IMR-90 (cell line): ENCODE data around the gene ZBTB38. TPM values are rescaled to one million over a fixed set of nuclear protein-coding genes. Genes with fewer than 3 reads are reported as not detected.

Source experiments
- ATAC-seq: fragments of 200-7000 bp; cut with Tn5 transposase; 2 replicates; pipeline ENCODE4 v1.9.1; 2020; ENCODE audit warnings: low read depth, mild to moderate bottlenecking, moderate library complexity
- BruUV-seq: library from RNA; stranded (reverse); fragments of 400-500 nt; replicated peaks from 2 replicates; lab custom pipeline; 2021; lab: Mats Ljungman, UMichigan
- CTCF ChIA-PET: fragments of 300-600 bp; formaldehyde crosslinking; extraction: SDS; loops from one replicate; lab custom pipeline; 2021; ENCODE audit warnings: antibody characterized with exemption; lab: Yijun Ruan, JAX
- POLR2A ChIA-PET: fragments of 300-600 bp; sonication (Branson Sonifier 250); formaldehyde crosslinking; loops from one replicate; lab custom pipeline; 2022; ENCODE audit warnings: antibody characterized with exemption; ENCODE audit not compliant: unreplicated experiment; lab: Charles Lee
- DNase-seq: peaks from one replicate; pipeline ENCODE4 v3.0.0; 2013
- H2AFZ ChIP-seq: replicated peaks from 2 replicates; pipeline ENCODE3; 2013; ENCODE audit warnings: low read length, mild to moderate bottlenecking; ENCODE audit not compliant: poor library complexity
- H2AK5ac ChIP-seq: 2 replicates; pipeline ENCODE4 v1.6.1; 2013; ENCODE audit warnings: low read depth, low read length, inconsistent platforms
- H2AK9ac ChIP-seq: replicated peaks from 2 replicates; pipeline ENCODE3; 2013; ENCODE audit warnings: mild to moderate bottlenecking, low read depth, low read length, moderate library complexity; ENCODE audit not compliant: poor library complexity
- H2BK120ac ChIP-seq: 2 replicates; pipeline ENCODE4 v1.6.1; 2013; ENCODE audit warnings: low read depth, low read length, inconsistent platforms
- H2BK15ac ChIP-seq: 3 replicates; pipeline ENCODE4 v1.6.1; 2013; ENCODE audit warnings: low read depth, low read length, inconsistent platforms
- H2BK20ac ChIP-seq: 2 replicates; pipeline ENCODE4 v1.6.1; 2013; ENCODE audit warnings: low read depth, mild to moderate bottlenecking, inconsistent platforms, low read length, moderate library complexity
- H2BK5ac ChIP-seq: 2 replicates; pipeline ENCODE4 v1.6.1; 2013; ENCODE audit warnings: mild to moderate bottlenecking, low read depth, low read length, inconsistent platforms; ENCODE audit not compliant: poor library complexity, severe bottlenecking
- H3K14ac ChIP-seq: replicated peaks from 2 replicates; pipeline ENCODE4 v1.6.1; 2013; ENCODE audit warnings: low read depth, low read length, inconsistent platforms
- H3K18ac ChIP-seq: 2 replicates; pipeline ENCODE4 v1.6.1; 2013; ENCODE audit warnings: low read depth, low read length, control low read depth
- H3K23ac ChIP-seq: 2 replicates; pipeline ENCODE4 v1.6.1; 2013; ENCODE audit warnings: low read depth, low read length, inconsistent platforms
- H3K27ac ChIP-seq: 2 replicates; pipeline ENCODE4 v1.5.1; 2013; ENCODE audit warnings: mild to moderate bottlenecking, control low read depth, low read length; ENCODE audit not compliant: insufficient read depth
- H3K27me3 ChIP-seq: 2 replicates; pipeline ENCODE4 v1.6.1; 2013; ENCODE audit warnings: low read length; ENCODE audit not compliant: control insufficient read depth, insufficient read depth
- H3K36me3 ChIP-seq: 2 replicates; pipeline ENCODE4 v1.6.1; 2013; ENCODE audit warnings: low read length, mixed read lengths; ENCODE audit not compliant: control insufficient read depth, insufficient read depth
- H3K4ac ChIP-seq: 2 replicates; pipeline ENCODE4 v1.6.1; 2013; ENCODE audit warnings: low read depth, low read length, inconsistent platforms
- H3K4me1 ChIP-seq: 2 replicates; pipeline ENCODE4 v1.6.1; 2013; ENCODE audit warnings: low read length, mixed read lengths; ENCODE audit not compliant: control insufficient read depth, insufficient read depth
- H3K4me2 ChIP-seq: 2 replicates; pipeline ENCODE4 v1.6.1; 2013; ENCODE audit warnings: low read depth, mild to moderate bottlenecking, control low read depth, low read length, moderate library complexity
- H3K4me3 ChIP-seq: 2 replicates; pipeline ENCODE4 v1.5.1; 2013; ENCODE audit warnings: low read depth, mild to moderate bottlenecking, control low read depth, low read length, moderate library complexity; ENCODE audit not compliant: insufficient read depth
- H3K56ac ChIP-seq: 2 replicates; pipeline ENCODE4 v1.6.1; 2013; ENCODE audit warnings: low read length, inconsistent platforms; ENCODE audit not compliant: insufficient read depth; ENCODE audit errors: extremely low read depth
- H3K79me1 ChIP-seq, 2 experiments: 2 replicates each; pipeline ENCODE4 v1.6.1; 2013; ENCODE audit warnings: low read length in 2 of 2, inconsistent platforms in 1 of 2, low read depth in 1 of 2
- H3K9ac ChIP-seq: 2 replicates; pipeline ENCODE4 v1.6.1; 2013; ENCODE audit warnings: low read depth, low read length, control low read depth
- H3K9me1 ChIP-seq: 2 replicates; pipeline ENCODE4 v1.6.1; 2013; ENCODE audit warnings: low read length, inconsistent platforms; ENCODE audit not compliant: insufficient read depth
- H3K9me3 ChIP-seq: 2 replicates; pipeline ENCODE4 v1.6.1; 2013; ENCODE audit warnings: low read length; ENCODE audit not compliant: control insufficient read depth, insufficient read depth
- H4K20me1 ChIP-seq: 2 replicates; pipeline ENCODE4 v1.6.1; 2013; ENCODE audit warnings: low read length, inconsistent platforms; ENCODE audit not compliant: insufficient read depth
- H4K5ac ChIP-seq: 2 replicates; pipeline ENCODE4 v1.6.1; 2013; ENCODE audit warnings: mild to moderate bottlenecking, low read depth, low read length, control low read depth
- H4K8ac ChIP-seq, 2 experiments: 2 replicates each; pipeline ENCODE4 v1.6.1; 2013; ENCODE audit warnings: low read depth in 2 of 2, low read length in 2 of 2, control low read depth in 1 of 2, inconsistent platforms in 1 of 2
- H4K91ac ChIP-seq: 2 replicates; pipeline ENCODE4 v1.6.1; 2013; ENCODE audit warnings: low read depth, low read length, inconsistent platforms; ENCODE audit not compliant: insufficient read depth
- BHLHE40 ChIP-seq: fragments of 150-350 bp; IDR thresholded peaks from 2 replicates; pipeline ENCODE4 v1.6.1; 2016; ENCODE audit warnings: mild to moderate bottlenecking, low read depth, low read length
- CEBPB ChIP-seq: IDR thresholded peaks from 2 replicates; pipeline ENCODE4 v1.6.1; 2012; ENCODE audit warnings: low read depth, low read length, improper control_type of control experiment
- CHD1 ChIP-seq: IDR thresholded peaks from 2 replicates; pipeline ENCODE4 v1.6.1; 2012; ENCODE audit warnings: low read depth, low read length, improper control_type of control experiment
- CTCF ChIP-seq: conservative IDR thresholded peaks from 2 replicates; pipeline ENCODE4 v1.5.1; 2012; ENCODE audit warnings: mild to moderate bottlenecking, low read depth, low read length, improper control_type of control experiment
- FOS ChIP-seq: fragments of 150-350 bp; IDR thresholded peaks from 2 replicates; pipeline ENCODE4 v1.6.1; 2016; ENCODE audit warnings: low read depth, low read length
- MAFK ChIP-seq: IDR thresholded peaks from 2 replicates; pipeline ENCODE4 v1.6.1; 2012; ENCODE audit warnings: low read depth, low read length, improper control_type of control experiment
- MAZ ChIP-seq: IDR thresholded peaks from 2 replicates; pipeline ENCODE4 v1.6.1; 2012; ENCODE audit warnings: low read depth, mild to moderate bottlenecking, low read length, improper control_type of control experiment, moderate library complexity, borderline replicate concordance
- MXI1 ChIP-seq: IDR thresholded peaks from 2 replicates; pipeline ENCODE4 v1.6.1; 2012; ENCODE audit warnings: low read depth, mild to moderate bottlenecking, low read length, moderate library complexity, borderline replicate concordance
- NFE2L2 ChIP-seq: fragments of 150-350 bp; IDR thresholded peaks from 2 replicates; pipeline ENCODE4 v1.6.1; 2016; ENCODE audit warnings: low read depth, mild to moderate bottlenecking, low read length
- POLR2A ChIP-seq: IDR thresholded peaks from 2 replicates; pipeline ENCODE4 v1.6.1; 2012; ENCODE audit warnings: mild to moderate bottlenecking, low read depth, low read length
- RAD21 ChIP-seq: IDR thresholded peaks from 2 replicates; pipeline ENCODE4 v1.6.1; 2012; ENCODE audit warnings: low read length, improper control_type of control experiment
- RCOR1 ChIP-seq: IDR thresholded peaks from 2 replicates; pipeline ENCODE4 v1.6.1; 2012; ENCODE audit warnings: mild to moderate bottlenecking, low read length, improper control_type of control experiment; ENCODE audit not compliant: insufficient replicate concordance
- RFX5 ChIP-seq: IDR thresholded peaks from 2 replicates; pipeline ENCODE4 v1.8.0; 2012; ENCODE audit warnings: low read depth, mild to moderate bottlenecking, low read length, moderate library complexity
- SMC3 ChIP-seq: fragments of 150-350 bp; IDR thresholded peaks from 2 replicates; pipeline ENCODE4 v1.6.1; 2016; ENCODE audit warnings: low read depth, mild to moderate bottlenecking, antibody characterized with exemption, low read length, moderate library complexity
- USF2 ChIP-seq: fragments of 150-350 bp; IDR thresholded peaks from 2 replicates; pipeline ENCODE4 v1.6.1; 2017; ENCODE audit warnings: mild to moderate bottlenecking, antibody characterized with exemption, low read length, low read depth
- WGBS, 2 experiments: methylation state at CpG; one replicate each; pipeline versions ENCODE4 v1.1.5 to v1.1.7; 2013; ENCODE audit warnings: missing lambda C conversion rate in 2 of 2; ENCODE audit not compliant: insufficient read length in 1 of 2; ENCODE audit errors: extremely low coverage in 2 of 2; 5-methylcytosine and 5-hydroxymethylcytosine counted together
- dilution Hi-C: fragments of 300-500 bp; cut with HindIII; formaldehyde crosslinking; loops from one replicate; pipeline ENCODE4 v1.14.3; 2018; ENCODE audit warnings: low sequenced_read_pairs; ENCODE audit not compliant: unreplicated experiment
- in situ Hi-C: fragments of 300-500 bp; cut with MboI; formaldehyde crosslinking; loops from 3 replicates; pipeline ENCODE4 v1.14.3; 2019; ENCODE audit warnings: low sequenced_read_pairs, inconsistent platforms, mixed read lengths
- intact Hi-C: fragments of 100-400 bp; cut with micrococcal nuclease; formaldehyde crosslinking; loops from 2 replicates; pipeline ENCODE4 v1.10.0; 2022
- polyA plus RNA-seq, 3 experiments: library from polyadenylated mRNA; depleted of rRNA; stranded (reverse); fragments of >200 nt; gene quantifications; 2 replicates each; pipeline ENCODE4 v1.2.3, GENCODE V29; 2012; ENCODE audit warnings: low replicate concordance in 1 of 3
- total RNA-seq: library from RNA; depleted of rRNA; stranded (reverse); fragments of >200 nt; gene quantifications from 2 replicates; pipeline ENCODE4 v1.2.3, GENCODE V29; 2012

ZBTB38 gene
- total and polyA plus RNA-seq, 2 of the 4 experiments (the other 2 are of a cell fraction): 44.9 to 274 TPM

GRCh38 chr3:141407047-141407446, 38.7 kb downstream of the ZBTB38 start (continued):
- TF ChIP-seq NFE2L2: no peak

- H3K9ac ChIP-seq: peak overlapping the region; percentile 74
- peak overlapping the region; percentile 98 for H3K4ac ChIP-seq
- peak overlapping the region; percentile 97 for H4K91ac ChIP-seq
- H3K9me1 ChIP-seq: peaks cover 24% of the 10 kb centered on the region
- peak overlapping the region; percentile 100 for H3K27ac ChIP-seq
- ChIA-PET POLR2A (interaction anchor here (0.5 kb wide), 1 partner anchor 26 kb away, joined by 3 read pairs; no protein-coding TSS in a partner anchor), CTCF (no interaction called here)
- H2BK5ac ChIP-seq: peak overlapping the region; percentile 99
- H3K4me2 ChIP-seq: no peak overlapping the region
- peak overlapping the region; percentile 21 for H2AK9ac ChIP-seq
- H3K36me3 ChIP-seq: peaks cover 40% of the 10 kb centered on the region
- H4K5ac ChIP-seq: peak overlapping the region; percentile 100
- H2BK20ac ChIP-seq: peak overlapping the region; percentile 98
- no peak overlapping the region for H2AFZ ChIP-seq
- WGBS, 2 experiments: no CpG with 5 or more reads among the region's 2 CpGs
- H2AK5ac ChIP-seq: peak overlapping the region; percentile 99
- H4K20me1 ChIP-seq: no peaks in the 10 kb centered on the region
- peak overlapping the region; percentile 96 to 99 for H4K8ac ChIP-seq
- peak overlapping the region; percentile 91 for H3K14ac ChIP-seq
- intact Hi-C loops: loop anchor here (1.0 to 2.0 kb wide), 2 partner anchors 35 to 41 kb away; no protein-coding TSS in a partner anchor
- H3K79me1 ChIP-seq: peaks cover 41 to 60% of the 10 kb centered on the region in 2 experiments
- H3K4me1 ChIP-seq: peaks cover 47% of the 10 kb centered on the region
- H2BK15ac ChIP-seq: peak overlapping the region; percentile 95
- peak overlapping the region; percentile 99 for H3K56ac ChIP-seq
- H3K23ac ChIP-seq: peak overlapping the region; percentile 89
- DNase-seq (no peak), ATAC-seq (no peak)
- no TSS peak for BruUV-seq
- no peak overlapping the region for H3K4me3 ChIP-seq
- peak overlapping the region; percentile 100 for H3K18ac ChIP-seq
- H3K27me3 ChIP-seq: no peaks in the 10 kb centered on the region
- in situ Hi-C loops: no loop called here
- no peaks in the 10 kb centered on the region for H3K9me3 ChIP-seq
- peak overlapping the region; percentile 96 for H2BK120ac ChIP-seq
- dilution Hi-C loops: no loop called here
- TF ChIP-seq POLR2A (no peak), FOS (no peak), NFE2L2 (no peak), USF2 (no peak), RAD21 (no peak), MAZ (no peak), BHLHE40 (no peak), CHD1 (no peak), MXI1 (no peak), SMC3 (no peak), MAFK (no peak), RCOR1 (no peak), CTCF (no peak), CEBPB (no peak), RFX5 (no peak)
Measured at GRCh38 chr3:141407825-141408224, 39.5 kb downstream of the ZBTB38 start.
